Right ventricle myocardium inferior (tissue), 1 donor: ENCODE results near the gene KDM4C. TPM values are rescaled to one million over a fixed set of nuclear protein-coding genes. Genes with fewer than 3 reads are reported as not detected.
A peak's percentile ranks its signal among the peaks of the same experiment; 100 is the strongest.

Source experiments
- ATAC-seq: fragments of 200-7000 bp; cut with Tn5 transposase; one replicate; pipeline ENCODE4 v1.9.1; 2020; ENCODE audit warnings: mild to moderate bottlenecking, moderate library complexity
- DNase-seq: peaks from one replicate; pipeline ENCODE4 v3.0.0; 2021; ENCODE audit errors: missing footprints
- intact Hi-C: fragments of 100-400 bp; cut with DNase I; formaldehyde crosslinking; loops from one replicate; pipeline ENCODE4 v1.11.0; 2022
- total RNA-seq: library from RNA; stranded (reverse); fragmentation: NEBNext Ultra II Directional; extraction: Animal tissue kit (Norgen Biotek cat#: 25700); gene quantifications from one replicate; pipeline ENCODE4 v1.2.1, GENCODE V29; 2021
- donor health status: DM: no; HTN: yes; CAD: no; lungs with severe emphysema.

The KDM4C gene
- total RNA-seq, 1 donor from 2014 or later, result 15.3 TPM

- DNase-seq (no peak), ATAC-seq (no peak)
- intact Hi-C loops, result no loop called here
Observed at GRCh38 chr9:6911901-6912638, 154.3 kb downstream of the KDM4C start.

GRCh38 chr9:6915635-6916034 is 157.9 kb downstream of the KDM4C start:
- DNase-seq, result no peak
- intact Hi-C loops, result no loop called here
- ATAC-seq, result no peak

- intact Hi-C loops, result no loop called here
- ATAC-seq, result no peak
Observed at GRCh38 chr9:6917162-6917561, 159.4 kb downstream of the KDM4C start.

GRCh38 chr9:6920041-6920440 is 162.3 kb downstream of the KDM4C start:
- ATAC-seq (no peak), DNase-seq (no peak)
- intact Hi-C loops, result loop anchor here (10.0 kb wide), 1 partner anchor 45 kb away; no protein-coding TSS in a partner anchor

More at GRCh38 chr9:6917162-6917561, 159.4 kb downstream of the KDM4C start:
- DNase-seq, result no peak

GRCh38 chr9:6921315-6921714 is 163.5 kb downstream of the KDM4C start:
- no peak for ATAC-seq
- intact Hi-C loops, result loop anchor here (10.0 kb wide), 1 partner anchor 47 kb away; no protein-coding TSS in a partner anchor

GRCh38 chr9:6922124-6922676 is 164.4 kb downstream of the KDM4C start:
- DNase-seq (no peak), ATAC-seq (no peak)
- intact Hi-C loops, result loop anchor here (10.0 kb wide), 1 partner anchor 47 kb away; no protein-coding TSS in a partner anchor

More at GRCh38 chr9:6921315-6921714, 163.5 kb downstream of the KDM4C start:
- DNase-seq, result no peak

GRCh38 chr9:6922680-6923079 is 164.9 kb downstream of the KDM4C start:
- ATAC-seq (no peak), DNase-seq (no peak)
- intact Hi-C loops, result loop anchor here (10.0 kb wide), 1 partner anchor 48 kb away; no protein-coding TSS in a partner anchor

GRCh38 chr9:6923086-6923485 is 165.3 kb downstream of the KDM4C start:
- ATAC-seq, result no peak
- intact Hi-C loops, result loop anchor here (10.0 kb wide), 1 partner anchor 48 kb away; no protein-coding TSS in a partner anchor
- no peak for DNase-seq

- intact Hi-C loops, result loop anchor here (10.0 kb wide), 1 partner anchor 49 kb away; no protein-coding TSS in a partner anchor
- DNase-seq (no peak), ATAC-seq (no peak)
Observed at GRCh38 chr9:6924149-6924548, 166.4 kb downstream of the KDM4C start.

GRCh38 chr9:6924988-6925563 is 167.3 kb downstream of the KDM4C start:
- no peak for DNase-seq
- intact Hi-C loops, result loop anchor here (10.0 kb wide), 1 partner anchor 50 kb away; no protein-coding TSS in a partner anchor
- ATAC-seq, result peak; percentile 37

GRCh38 chr9:6925836-6926235 is 168.1 kb downstream of the KDM4C start:
- intact Hi-C loops, result loop anchor here (10.0 kb wide), 1 partner anchor 51 kb away; no protein-coding TSS in a partner anchor
- DNase-seq (no peak), ATAC-seq (no peak)

GRCh38 chr9:6926436-6926835 is 168.7 kb downstream of the KDM4C start:
- no peak for DNase-seq
- intact Hi-C loops, result loop anchor here (10.0 kb wide), 1 partner anchor 52 kb away; no protein-coding TSS in a partner anchor
- ATAC-seq, result no peak

- ATAC-seq (peak; percentile 13), DNase-seq (no peak)
- intact Hi-C loops, result loop anchor here (10.0 kb wide), 1 partner anchor 53 kb away; no protein-coding TSS in a partner anchor
Observed at GRCh38 chr9:6927838-6928237, 170.1 kb downstream of the KDM4C start.

- ATAC-seq, result no peak
Observed at GRCh38 chr9:6928863-6929262, 171.1 kb downstream of the KDM4C start.

GRCh38 chr9:6929441-6930215 is 171.9 kb downstream of the KDM4C start:
- intact Hi-C loops, result loop anchor here (10.0 kb wide), 1 partner anchor 55 kb away; no protein-coding TSS in a partner anchor
- DNase-seq, result no peak
- ATAC-seq, result no peak

More at GRCh38 chr9:6928863-6929262, 171.1 kb downstream of the KDM4C start:
- DNase-seq, result no peak
- intact Hi-C loops, result loop anchor here (10.0 kb wide), 1 partner anchor 54 kb away; no protein-coding TSS in a partner anchor

GRCh38 chr9:6930827-6931226 is 173.1 kb downstream of the KDM4C start:
- DNase-seq, result no peak
- intact Hi-C loops, result no loop called here

GRCh38 chr9:6931913-6932312 is 174.1 kb downstream of the KDM4C start:
- intact Hi-C loops, result no loop called here
- ATAC-seq, result peak; percentile 50
- no peak for DNase-seq

More at GRCh38 chr9:6930827-6931226, 173.1 kb downstream of the KDM4C start:
- ATAC-seq, result no peak

GRCh38 chr9:6936103-6936502 is 178.3 kb downstream of the KDM4C start:
- intact Hi-C loops, result no loop called here

More at GRCh38 chr9:6936103-6936502, 178.3 kb downstream of the KDM4C start:
- ATAC-seq, result no peak
- no peak for DNase-seq
